Measurements from ENCODE around the gene BRD7. TPM values are rescaled to one million over a fixed set of nuclear protein-coding genes. Genes with fewer than 3 reads are reported as not detected.

BRD7 gene
- total and polyA plus RNA-seq, 2 of the 4 experiments (the other 2 are of a cell fraction): 24.8 to 29.9 TPM

DNA sequence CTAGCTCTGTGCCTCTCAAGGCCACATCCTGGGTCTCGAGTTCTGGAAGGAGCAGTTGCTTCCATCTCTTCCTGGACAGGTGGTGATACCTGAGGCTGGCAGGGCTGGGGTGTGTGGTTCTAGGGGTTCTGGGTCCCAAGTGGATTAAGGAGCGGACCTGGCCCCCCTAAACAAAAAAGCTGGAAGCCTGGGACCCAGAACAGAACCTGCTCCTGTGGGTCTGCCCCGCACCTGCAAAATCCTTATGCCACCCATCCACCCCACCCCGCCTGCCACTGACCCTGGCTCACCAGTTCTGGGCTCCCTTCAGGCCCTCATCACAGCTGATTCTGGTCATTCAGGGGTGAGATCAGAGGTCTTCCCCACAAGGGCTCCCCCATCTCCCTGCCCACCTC, 57.7 kb downstream of the BRD7 start:
- TF ChIP-seq, protein P1, sequence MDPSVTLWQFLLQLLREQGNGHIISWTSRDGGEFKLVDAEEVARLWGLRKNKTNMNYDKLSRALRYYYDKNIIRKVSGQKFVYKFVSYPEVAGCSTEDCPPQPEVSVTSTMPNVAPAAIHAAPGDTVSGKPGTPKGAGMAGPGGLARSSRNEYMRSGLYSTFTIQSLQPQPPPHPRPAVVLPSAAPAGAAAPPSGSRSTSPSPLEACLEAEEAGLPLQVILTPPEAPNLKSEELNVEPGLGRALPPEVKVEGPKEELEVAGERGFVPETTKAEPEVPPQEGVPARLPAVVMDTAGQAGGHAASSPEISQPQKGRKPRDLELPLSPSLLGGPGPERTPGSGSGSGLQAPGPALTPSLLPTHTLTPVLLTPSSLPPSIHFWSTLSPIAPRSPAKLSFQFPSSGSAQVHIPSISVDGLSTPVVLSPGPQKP (IDR thresholded peaks at IDR 0.05; ENCODE audit: borderline replicate concordance, low read depth, low read length): no peak
- TF ChIP-seq, protein P2, sequence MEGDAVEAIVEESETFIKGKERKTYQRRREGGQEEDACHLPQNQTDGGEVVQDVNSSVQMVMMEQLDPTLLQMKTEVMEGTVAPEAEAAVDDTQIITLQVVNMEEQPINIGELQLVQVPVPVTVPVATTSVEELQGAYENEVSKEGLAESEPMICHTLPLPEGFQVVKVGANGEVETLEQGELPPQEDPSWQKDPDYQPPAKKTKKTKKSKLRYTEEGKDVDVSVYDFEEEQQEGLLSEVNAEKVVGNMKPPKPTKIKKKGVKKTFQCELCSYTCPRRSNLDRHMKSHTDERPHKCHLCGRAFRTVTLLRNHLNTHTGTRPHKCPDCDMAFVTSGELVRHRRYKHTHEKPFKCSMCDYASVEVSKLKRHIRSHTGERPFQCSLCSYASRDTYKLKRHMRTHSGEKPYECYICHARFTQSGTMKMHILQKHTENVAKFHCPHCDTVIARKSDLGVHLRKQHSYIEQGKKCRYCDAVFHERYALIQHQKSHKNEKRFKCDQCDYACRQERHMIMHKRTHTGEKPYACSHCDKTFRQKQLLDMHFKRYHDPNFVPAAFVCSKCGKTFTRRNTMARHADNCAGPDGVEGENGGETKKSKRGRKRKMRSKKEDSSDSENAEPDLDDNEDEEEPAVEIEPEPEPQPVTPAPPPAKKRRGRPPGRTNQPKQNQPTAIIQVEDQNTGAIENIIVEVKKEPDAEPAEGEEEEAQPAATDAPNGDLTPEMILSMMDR (conservative IDR thresholded peaks at IDR 0.05; ENCODE audit: low read depth, low read length): no peak
- TF ChIP-seq FOS (IDR thresholded peaks at IDR 0.05; ENCODE audit: low read depth, low read length): no peak
- TF ChIP-seq BHLHE40 (IDR thresholded peaks at IDR 0.05; ENCODE audit: low read depth, low read length): no peak
- TF ChIP-seq, protein P3, sequence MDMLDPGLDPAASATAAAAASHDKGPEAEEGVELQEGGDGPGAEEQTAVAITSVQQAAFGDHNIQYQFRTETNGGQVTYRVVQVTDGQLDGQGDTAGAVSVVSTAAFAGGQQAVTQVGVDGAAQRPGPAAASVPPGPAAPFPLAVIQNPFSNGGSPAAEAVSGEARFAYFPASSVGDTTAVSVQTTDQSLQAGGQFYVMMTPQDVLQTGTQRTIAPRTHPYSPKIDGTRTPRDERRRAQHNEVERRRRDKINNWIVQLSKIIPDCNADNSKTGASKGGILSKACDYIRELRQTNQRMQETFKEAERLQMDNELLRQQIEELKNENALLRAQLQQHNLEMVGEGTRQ (IDR thresholded peaks at IDR 0.05; ENCODE audit: low read depth, low read length): no peak
- TF ChIP-seq MXI1 (IDR thresholded peaks at IDR 0.05; ENCODE audit: borderline replicate concordance, low read depth, low read length): no peak
- no peak for TF ChIP-seq SMC3 (IDR thresholded peaks at IDR 0.05; ENCODE audit: low read depth, low read length)
- no peak for TF ChIP-seq RCOR1 (IDR thresholded peaks at IDR 0.05; ENCODE audit: insufficient replicate concordance, low read length)
- no peak for TF ChIP-seq RAD21 (IDR thresholded peaks at IDR 0.05; ENCODE audit: low read length)
- TF ChIP-seq CHD1 (IDR thresholded peaks at IDR 0.05; ENCODE audit: low read depth, low read length): no peak
- no peak for TF ChIP-seq MAZ (IDR thresholded peaks at IDR 0.05; ENCODE audit: borderline replicate concordance, low read depth, low read length)
- no peak for TF ChIP-seq POLR2A (IDR thresholded peaks at IDR 0.05; ENCODE audit: low read depth, low read length)
- no peak for TF ChIP-seq NFE2L2 (IDR thresholded peaks at IDR 0.05; ENCODE audit: low read depth, low read length)
- no TSS peak for BruUV-seq (replicated peaks)
- intact Hi-C loops (cut with micrococcal nuclease): no loop called here
- ATAC-seq (ENCODE audit: low read depth) (no peak), DNase-seq (no peak)
- CTCF ChIA-PET: no interaction called here
- H3K23ac ChIP-seq (ENCODE audit: low read depth, low read length): no peak overlapping the region
- H3K27ac ChIP-seq (ENCODE audit: insufficient read depth, low read length): no peak overlapping the region
- POLR2A ChIA-PET (ENCODE audit: unreplicated experiment): no interaction called here
- H3K4me3 ChIP-seq (ENCODE audit: insufficient read depth, low read depth, low read length): no peak overlapping the region
- no peaks in the 10 kb centered on the region for H3K9me3 ChIP-seq (ENCODE audit: control insufficient read depth, insufficient read depth, low read length)
- no peak overlapping the region for H2AK9ac ChIP-seq (replicated peaks; ENCODE audit: low read depth, low read length, poor library complexity)
- dilution Hi-C loops (cut with HindIII; ENCODE audit: low sequenced_read_pairs, unreplicated experiment): no loop called here
- no peak overlapping the region for H4K5ac ChIP-seq (ENCODE audit: low read depth, low read length)
- H3K4ac ChIP-seq (ENCODE audit: low read depth, low read length): no peak overlapping the region
- H2BK120ac ChIP-seq (ENCODE audit: low read depth, low read length): no peak overlapping the region
- no peak overlapping the region for H4K91ac ChIP-seq (ENCODE audit: insufficient read depth, low read depth, low read length)
- H2AK5ac ChIP-seq (ENCODE audit: low read depth, low read length): no peak overlapping the region
- peaks cover 5% of the 10 kb centered on the region; the same call in 1 of the 2 replicates for H3K9me1 ChIP-seq (ENCODE audit: insufficient read depth, low read length)
- H3K27me3 ChIP-seq (ENCODE audit: control insufficient read depth, insufficient read depth, low read length): no peaks in the 10 kb centered on the region
- H2BK5ac ChIP-seq (ENCODE audit: low read depth, low read length, poor library complexity, severe bottlenecking): no peak overlapping the region
- H3K9ac ChIP-seq (ENCODE audit: low read depth, low read length): no peak overlapping the region
- H2BK20ac ChIP-seq (ENCODE audit: low read depth, low read length): no peak overlapping the region
- no peak overlapping the region for H3K56ac ChIP-seq (ENCODE audit: extremely low read depth, insufficient read depth, low read length)
- 0 out of 2 replicates have a peak, but pooled peaks cover 4% of the 10 kb centered on the region for H4K20me1 ChIP-seq (ENCODE audit: insufficient read depth, low read length)
- no peak overlapping the region for H3K14ac ChIP-seq (replicated peaks; ENCODE audit: low read depth, low read length)
- peaks cover 29% of the 10 kb centered on the region for H3K36me3 ChIP-seq (ENCODE audit: control insufficient read depth, insufficient read depth, low read length)
- H3K4me2 ChIP-seq (ENCODE audit: low read depth, low read length): no peak overlapping the region
- H3K4me1 ChIP-seq (ENCODE audit: control insufficient read depth, insufficient read depth, low read length): peaks cover 7% of the 10 kb centered on the region
- no peak overlapping the region for H2AFZ ChIP-seq (replicated peaks; ENCODE audit: low read length, poor library complexity)
- in situ Hi-C loops (cut with MboI; ENCODE audit: low sequenced_read_pairs): no loop called here
- no peak overlapping the region for H2BK15ac ChIP-seq (ENCODE audit: low read depth, low read length)
- H3K18ac ChIP-seq (ENCODE audit: low read depth, low read length): no peak overlapping the region
- no peaks in the 10 kb centered on the region; a peak in 1 of 4 replicates for H3K79me1 ChIP-seq (ENCODE audit: low read depth in 1 of 2, low read length in 2 of 2)
- 88% methylated on average over 2 of the region's 4 CpGs; no CpG with 5 or more reads in 1 of the 2 experiments for WGBS, 2 experiments (ENCODE audit: extremely low coverage in 2 of 2, insufficient read length in 1 of 2)
- H4K8ac ChIP-seq (ENCODE audit: low read depth in 2 of 2, low read length in 2 of 2): no peak overlapping the region

Data from IMR-90 (cell line).